HepG2 (cell line): ENCODE data around the gene KCNK7. TPM values are rescaled to one million over a fixed set of nuclear protein-coding genes. Genes with fewer than 3 reads are reported as not detected.

Experiments
- AKNA ChIP-seq: sonication (generic); formaldehyde crosslinking; IDR thresholded peaks from 2 replicates; pipeline ENCODE4 v1.4.0; 2020; ENCODE audit warnings: missing genetic modification reagents, borderline replicate concordance
- ARHGAP35 ChIP-seq: sonication (generic); formaldehyde crosslinking; IDR thresholded peaks from 2 replicates; pipeline ENCODE4 v1.9.0; 2022; ENCODE audit warnings: mild to moderate bottlenecking, inconsistent platforms, moderate library complexity, missing genetic modification reagents, borderline replicate concordance
- CENPT ChIP-seq: sonication (generic); formaldehyde crosslinking; IDR thresholded peaks from 2 replicates; pipeline ENCODE4 v1.8.0; 2022; ENCODE audit warnings: low read depth, mild to moderate bottlenecking, moderate library complexity, missing genetic modification reagents
- EEA1 ChIP-seq: sonication (generic); formaldehyde crosslinking; IDR thresholded peaks from 2 replicates; pipeline ENCODE4 v1.5.1; 2020; ENCODE audit warnings: mild to moderate bottlenecking, missing genetic modification reagents, borderline replicate concordance
- ETV5 ChIP-seq: IDR thresholded peaks from 2 replicates; pipeline ENCODE4 v1.6.1; 2018; ENCODE audit warnings: missing biosample characterization, missing genetic modification reagents, inconsistent platforms, borderline replicate concordance
- GATAD2A ChIP-seq: IDR thresholded peaks from 2 replicates; pipeline ENCODE4 v1.6.1; 2016
- HES4 ChIP-seq: sonication (generic); formaldehyde crosslinking; IDR thresholded peaks from 2 replicates; pipeline ENCODE4 v1.9.0; 2021; ENCODE audit warnings: mild to moderate bottlenecking, missing genetic modification reagents, borderline replicate concordance
- HOMEZ ChIP-seq: IDR thresholded peaks from 2 replicates; pipeline ENCODE4 v1.6.1; 2016; ENCODE audit warnings: low read depth
- KAT2B ChIP-seq: fragments of 150-350 bp; IDR thresholded peaks from 2 replicates; pipeline ENCODE4 v1.6.1; 2014; ENCODE audit warnings: low read depth, low read length, borderline replicate concordance
- MED8 ChIP-seq: sonication (generic); formaldehyde crosslinking; IDR thresholded peaks from 2 replicates; pipeline ENCODE4 v1.8.1; 2023; ENCODE audit warnings: mild to moderate bottlenecking, missing genetic modification reagents; ENCODE audit not compliant: insufficient replicate concordance
- NFE2L2 ChIP-seq: fragments of 150-350 bp; IDR thresholded peaks from 2 replicates; pipeline ENCODE4 v1.6.1; 2014; ENCODE audit warnings: low read length
- NFIC ChIP-seq: IDR thresholded peaks from 2 replicates; pipeline ENCODE4 v1.6.1; 2012; ENCODE audit warnings: mild to moderate bottlenecking, low read length, inconsistent platforms
- NKX3-1 ChIP-seq: sonication (generic); formaldehyde crosslinking; IDR thresholded peaks from 2 replicates; pipeline ENCODE4 v1.5.0; 2020; ENCODE audit warnings: missing genetic modification reagents
- PBX2 ChIP-seq: IDR thresholded peaks from 2 replicates; pipeline ENCODE4 v1.6.1; 2016; ENCODE audit warnings: control low read depth
- REXO4 ChIP-seq: sonication (generic); formaldehyde crosslinking; IDR thresholded peaks from 2 replicates; pipeline ENCODE4 v1.8.0; 2022; ENCODE audit warnings: missing genetic modification reagents, mild to moderate bottlenecking, borderline replicate concordance
- SMARCC2 ChIP-seq: fragments of 450-650 bp; IDR thresholded peaks from 2 replicates; pipeline ENCODE4 v1.6.1; 2017; ENCODE audit warnings: antibody characterized with exemption, mild to moderate bottlenecking
- THAP8 ChIP-seq: sonication (generic); formaldehyde crosslinking; IDR thresholded peaks from 2 replicates; pipeline ENCODE4 v1.5.1; 2020; ENCODE audit warnings: missing genetic modification reagents, mild to moderate bottlenecking, borderline replicate concordance
- ZNF33B ChIP-seq: sonication (generic); formaldehyde crosslinking; IDR thresholded peaks from 2 replicates; pipeline ENCODE4 v1.5.1; 2020; ENCODE audit warnings: mild to moderate bottlenecking, missing genetic modification reagents
- ZNF383 ChIP-seq: sonication (generic); formaldehyde crosslinking; IDR thresholded peaks from 2 replicates; pipeline ENCODE4 v1.4.0; 2020; ENCODE audit warnings: missing genetic modification reagents, mild to moderate bottlenecking, borderline replicate concordance
- ZNF691 ChIP-seq: sonication (generic); formaldehyde crosslinking; IDR thresholded peaks from 2 replicates; pipeline ENCODE4 v1.4.0; 2020; ENCODE audit warnings: missing genetic modification reagents, low read depth, mild to moderate bottlenecking, borderline replicate concordance
- ZNF720 ChIP-seq: sonication (generic); formaldehyde crosslinking; IDR thresholded peaks from 2 replicates; pipeline ENCODE4 v1.4.0; 2020; ENCODE audit warnings: missing genetic modification reagents
- polyA plus RNA-seq, 8 experiments: library from polyadenylated mRNA; depleted of rRNA in 3 of 8; stranded (reverse) in 7 of 8; unstranded in 1 of 8; fragments of >200 nt; fragmentation: Illumina TruSeq in 4 of 8; extraction: Trizol in 4 of 8; gene quantifications; 2 replicates each; pipeline versions ENCODE4 v1.2.1 to v1.2.3, GENCODE V29; 2011 to 2016; ENCODE audit warnings: low read depth in 4 of 8, missing spikeins in 1 of 8, mixed read lengths in 1 of 8; ENCODE audit not compliant: insufficient read depth in 1 of 8
- total RNA-seq, 5 experiments: library from RNA; depleted of rRNA; stranded (reverse); fragments of >200 nt; fragmentation: Illumina TruSeq; extraction: Trizol; gene quantifications; 2 replicates each; pipeline ENCODE4 v1.2.3, GENCODE V29; 2016; ENCODE audit warnings: low read depth in 1 of 5

Gene KCNK7
- total and polyA plus RNA-seq, 2 of the 13 experiments (the other 11 are each of a cell fraction or from before 2014, with no cell fraction given), result 0.11 TPM; not detected in 1

GRCh38 chr11:65637794-65638419 lies 42.3 kb upstream of the KCNK7 start, which contains the start of gene SIPA1 (continued):
- no peak for TF ChIP-seq KAT2B
- no peak for TF ChIP-seq NKX3-1 (CRISPR knock-in tag)
- TF ChIP-seq THAP8, result no peak
- TF ChIP-seq ARHGAP35, result no peak
- TF ChIP-seq CENPT (CRISPR knock-in tag), result 0 out of 2 replicates have a peak, but pooled peaks have one; percentile 9
- no peak for TF ChIP-seq NFE2L2
- peak; percentile 92 for TF ChIP-seq ZNF691 (CRISPR knock-in tag)
- no peak for TF ChIP-seq MED8 (CRISPR knock-in tag)
- no peak for TF ChIP-seq PBX2 (CRISPR knock-in tag)
- TF ChIP-seq NFIC, result no peak
- no peak for TF ChIP-seq EEA1 (CRISPR knock-in tag)
- peak; percentile 31; the same call in 1 of the 2 replicates for TF ChIP-seq ETV5 (CRISPR knock-in tag)
- TF ChIP-seq SMARCC2, result no peak
- no peak for TF ChIP-seq GATAD2A
- TF ChIP-seq AKNA (CRISPR knock-in tag), result no peak
- no peak for TF ChIP-seq HOMEZ (CRISPR knock-in tag)
- TF ChIP-seq ZNF383 (CRISPR knock-in tag), result no peak
- TF ChIP-seq REXO4 (CRISPR knock-in tag), result no peak
- TF ChIP-seq ZNF720 (CRISPR knock-in tag), result no peak
- TF ChIP-seq ZNF33B (CRISPR knock-in tag), result no peak
- no peak for TF ChIP-seq HES4
